Erythroblast (primary cell): ENCODE data around the gene SHMT2.

ENCODE experiments used
- GATA1 ChIP-seq: IDR thresholded peaks from 2 replicates; pipeline ENCODE4 v1.6.1; 2011; ENCODE audit warnings: low read depth, mild to moderate bottlenecking, control low read depth, low read length, moderate library complexity
- POLR2A ChIP-seq: IDR thresholded peaks from 2 replicates; pipeline ENCODE4 v1.6.1; 2011; ENCODE audit warnings: mild to moderate bottlenecking, low read length

GRCh38 chr12:57196439-57196838 lies 33.1 kb upstream of the SHMT2 start:
- no peak for TF ChIP-seq POLR2A
- TF ChIP-seq GATA1, result no peak
